ENCODE results near the gene LMAN2. TPM values are rescaled to one million over a fixed set of nuclear protein-coding genes. Genes with fewer than 3 reads are reported as not detected.

The LMAN2 gene
- total RNA-seq, 4 donors from 2014 or later, result 225 to 384 (median 257) TPM

DNA sequence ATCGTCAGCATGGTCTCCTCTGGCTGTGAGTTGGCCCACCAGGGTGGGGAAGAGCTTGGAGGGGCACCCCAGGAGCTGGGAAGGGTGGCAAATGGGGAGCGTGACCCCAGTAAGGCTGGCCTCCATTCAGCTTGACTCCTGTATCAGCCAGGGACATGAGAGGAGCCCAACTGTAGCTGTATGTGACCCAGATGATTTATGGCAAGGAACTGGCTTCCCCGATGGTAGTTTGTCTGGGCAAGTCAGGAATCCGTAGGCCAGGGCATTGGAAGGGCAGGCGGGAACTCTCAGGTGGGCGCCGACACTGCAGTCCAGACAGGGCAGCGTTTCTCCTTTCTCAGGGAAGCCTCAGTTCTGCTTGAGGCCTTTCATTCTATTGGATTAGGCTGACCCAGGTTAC is 35.1 kb upstream of the LMAN2 start:
- peaks cover 32 to 87% (median 47%) of the 10 kb centered on the region in 3 donors for H3K4me1 ChIP-seq
- TF ChIP-seq POLR2A (IDR thresholded peaks at IDR 0.05), result no peak
- TF ChIP-seq, protein P1, sequence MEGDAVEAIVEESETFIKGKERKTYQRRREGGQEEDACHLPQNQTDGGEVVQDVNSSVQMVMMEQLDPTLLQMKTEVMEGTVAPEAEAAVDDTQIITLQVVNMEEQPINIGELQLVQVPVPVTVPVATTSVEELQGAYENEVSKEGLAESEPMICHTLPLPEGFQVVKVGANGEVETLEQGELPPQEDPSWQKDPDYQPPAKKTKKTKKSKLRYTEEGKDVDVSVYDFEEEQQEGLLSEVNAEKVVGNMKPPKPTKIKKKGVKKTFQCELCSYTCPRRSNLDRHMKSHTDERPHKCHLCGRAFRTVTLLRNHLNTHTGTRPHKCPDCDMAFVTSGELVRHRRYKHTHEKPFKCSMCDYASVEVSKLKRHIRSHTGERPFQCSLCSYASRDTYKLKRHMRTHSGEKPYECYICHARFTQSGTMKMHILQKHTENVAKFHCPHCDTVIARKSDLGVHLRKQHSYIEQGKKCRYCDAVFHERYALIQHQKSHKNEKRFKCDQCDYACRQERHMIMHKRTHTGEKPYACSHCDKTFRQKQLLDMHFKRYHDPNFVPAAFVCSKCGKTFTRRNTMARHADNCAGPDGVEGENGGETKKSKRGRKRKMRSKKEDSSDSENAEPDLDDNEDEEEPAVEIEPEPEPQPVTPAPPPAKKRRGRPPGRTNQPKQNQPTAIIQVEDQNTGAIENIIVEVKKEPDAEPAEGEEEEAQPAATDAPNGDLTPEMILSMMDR (IDR thresholded peaks at IDR 0.05), result no peak
- no peaks in the 10 kb centered on the region for H3K9me3 ChIP-seq
- H3K4me3 ChIP-seq, result no peak overlapping the region
- 0 to 56% methylated on average over 1 to 5 of the region's 8 CpGs for WGBS, 2 donors
- H3K27ac ChIP-seq, result peak overlapping the region in 3 of 4 donors; percentile 6 to 45 (median 11)
- peaks cover 0 to 11% (median 0%) of the 10 kb centered on the region in 4 donors for H3K27me3 ChIP-seq
- intact Hi-C loops (cut with DNase I), result no loop called here
- no peak for DNase-seq
- H3K36me3 ChIP-seq, result no peaks in the 10 kb centered on the region

DNA sequence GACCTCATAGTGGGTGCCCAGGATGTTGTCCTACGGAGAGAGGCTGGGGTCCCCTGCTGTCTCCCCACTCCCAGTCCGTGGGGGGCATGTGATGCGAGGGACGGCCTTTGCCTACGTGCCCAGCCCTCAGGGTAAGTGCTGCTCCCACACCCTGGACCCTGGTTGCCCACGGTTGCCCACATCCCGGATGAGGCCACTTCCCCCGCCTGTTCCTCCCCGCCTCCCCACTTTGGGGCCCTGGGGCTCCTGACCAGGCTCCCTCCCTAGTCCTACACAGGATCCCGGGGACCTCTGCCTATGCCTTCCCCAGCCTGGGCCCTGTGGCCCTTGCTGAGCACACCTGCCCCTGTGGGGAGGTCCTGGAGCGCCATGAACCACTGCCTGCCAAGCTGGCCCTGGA is 34.3 kb upstream of the LMAN2 start:
- peaks cover 28 to 82% (median 46%) of the 10 kb centered on the region in 3 donors for H3K4me1 ChIP-seq
- TF ChIP-seq, protein P1 (IDR thresholded peaks at IDR 0.05), result no peak
- no peak for TF ChIP-seq POLR2A (IDR thresholded peaks at IDR 0.05)
- peak overlapping the region in 1 of 4 donors; percentile 11 for H3K27ac ChIP-seq
- intact Hi-C loops (cut with DNase I), result no loop called here
- H3K27me3 ChIP-seq, result peaks cover 0 to 11% (median 0%) of the 10 kb centered on the region in 4 donors
- no peaks in the 10 kb centered on the region for H3K9me3 ChIP-seq
- no peaks in the 10 kb centered on the region for H3K36me3 ChIP-seq
- DNase-seq, result no peak
- no CpG with 5 or more reads among the region's 11 CpGs for WGBS, 2 donors
- H3K4me3 ChIP-seq, result no peak overlapping the region

DNA sequence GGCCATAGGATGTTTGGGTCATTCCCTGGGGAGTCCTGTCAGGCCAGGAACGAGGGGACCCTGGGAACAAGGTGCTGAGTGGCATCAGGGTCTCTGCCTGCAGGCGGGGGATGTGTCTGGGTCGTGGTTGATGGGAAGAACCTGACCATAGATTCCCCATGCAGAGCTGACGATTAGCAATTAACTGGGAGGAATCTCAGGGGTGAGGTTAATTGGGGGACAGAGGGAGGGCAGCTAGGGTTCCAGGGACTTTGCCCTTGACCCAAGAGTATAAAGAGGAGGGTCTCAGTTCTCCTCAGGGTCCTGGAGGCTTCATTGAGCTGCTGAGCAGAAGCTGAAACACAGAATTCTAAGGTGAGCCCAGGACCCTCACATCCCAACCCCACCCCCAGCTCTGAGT is 32.7 kb upstream of the LMAN2 start, which contains the start of gene SLC34A1:
Gene SLC34A1 (plus strand): TSS at position 301 of the 400 bp plus-strand sequence. CDS start 1,308 bp downstream, outside the sequence.
- 60 to 89% methylated on average over 2 to 4 of the region's 4 CpGs for WGBS, 2 donors
- TF ChIP-seq POLR2A (IDR thresholded peaks at IDR 0.05), result no peak
- TF ChIP-seq, protein P1 (IDR thresholded peaks at IDR 0.05), result no peak
- DNase-seq, result no peak
- Histone ChIP-seq H3K36me3 (no peaks in the 10 kb centered on the region), H3K27me3 (peaks cover 0 to 11% (median 0%) of the 10 kb centered on the region in 4 donors), H3K4me3 (no peak within 1 kb of the TSS), H3K27ac (peak within 1 kb of the TSS in 1 of 4 donors; percentile 31), H3K9me3 (no peaks in the 10 kb centered on the region), H3K4me1 (peaks cover 13 to 75% (median 32%) of the 10 kb centered on the region in 3 donors)
- intact Hi-C loops (cut with DNase I), result no loop called here

DNA sequence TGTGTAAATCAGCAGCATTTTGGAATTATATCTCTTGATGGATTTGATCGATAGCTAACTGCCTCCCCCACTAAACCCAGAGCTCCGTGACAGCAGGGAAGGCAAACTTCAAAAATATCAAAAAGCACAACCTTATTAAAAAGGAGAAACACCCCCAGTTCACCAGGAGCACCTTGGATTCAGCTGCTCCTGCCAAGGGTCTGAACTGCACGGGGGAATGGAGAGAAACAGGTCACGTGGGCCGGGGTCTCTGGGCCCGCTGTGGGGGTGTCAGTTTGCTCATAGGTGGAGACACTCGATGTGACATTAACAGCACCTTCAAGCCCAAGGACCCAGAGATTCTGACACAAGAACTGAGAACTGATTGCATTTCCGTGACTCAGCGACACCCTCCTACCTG is 31.7 kb upstream of the LMAN2 start:
- Histone ChIP-seq H3K9me3 (no peaks in the 10 kb centered on the region), H3K27ac (peak overlapping the region in 1 of 4 donors; percentile 31), H3K36me3 (no peaks in the 10 kb centered on the region), H3K27me3 (peaks cover 0 to 9% (median 0%) of the 10 kb centered on the region in 4 donors), H3K4me1 (peaks cover 5 to 71% (median 25%) of the 10 kb centered on the region in 3 donors), H3K4me3 (no peak overlapping the region)
- intact Hi-C loops (cut with DNase I), result no loop called here
- no peak for DNase-seq
- 90 to 92% methylated on average over 5 to 9 of the region's 9 CpGs for WGBS, 2 donors
- TF ChIP-seq, protein P1 (IDR thresholded peaks at IDR 0.05), result no peak
- no peak for TF ChIP-seq POLR2A (IDR thresholded peaks at IDR 0.05)

DNA sequence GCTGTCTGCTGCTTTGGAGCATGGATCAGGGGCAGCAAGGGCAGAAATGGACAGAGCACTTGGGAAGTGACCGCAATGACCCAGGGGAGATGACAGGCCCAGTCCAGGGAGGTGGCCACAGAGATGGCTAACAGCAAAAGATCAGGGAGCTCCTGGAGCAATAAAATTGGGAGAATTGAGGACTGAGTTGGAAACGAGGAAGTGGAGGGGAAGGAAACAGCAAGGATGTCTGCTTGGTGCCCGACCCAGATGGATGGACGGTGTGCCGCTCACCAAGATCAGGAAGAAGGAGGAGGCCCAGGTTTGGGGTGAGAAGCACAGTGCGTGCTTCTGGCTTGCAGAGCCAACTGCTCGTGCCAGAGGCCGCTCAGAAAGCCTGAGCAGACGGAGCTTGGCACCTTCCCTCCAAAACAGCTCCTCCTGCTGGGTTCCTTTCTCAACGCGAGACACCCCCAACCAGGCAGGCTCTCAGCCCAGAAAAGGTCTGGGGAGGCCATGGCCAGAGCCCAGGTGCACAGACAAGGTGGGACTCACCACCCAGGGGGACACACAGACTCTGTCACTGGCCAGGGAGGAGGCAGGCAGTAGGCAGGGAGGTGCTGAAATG is 31.1 kb upstream of the LMAN2 start:
- DNase-seq, result no peak
- WGBS, 2 donors, result 20 to 21% methylated on average over 9 to 10 of the region's 11 CpGs

More for the DNA sequence above, 31.1 kb upstream of the LMAN2 start:
- Histone ChIP-seq H3K4me1 (peaks cover 0 to 65% (median 19%) of the 10 kb centered on the region in 3 donors), H3K9me3 (no peaks in the 10 kb centered on the region), H3K36me3 (no peaks in the 10 kb centered on the region), H3K4me3 (no peak overlapping the region), H3K27me3 (peaks cover 0 to 4% (median 0%) of the 10 kb centered on the region in 4 donors), H3K27ac (peak overlapping the region in 2 of 4 donors; percentile 18 to 31)
- no peak for TF ChIP-seq POLR2A (IDR thresholded peaks at IDR 0.05)
- TF ChIP-seq, protein P1 (IDR thresholded peaks at IDR 0.05), result peak in 5 of 6 experiments; percentile 26 to 48 (median 37)
- intact Hi-C loops (cut with DNase I), result no loop called here
